ENCODE data around the gene CTRB2.
A peak's percentile ranks its signal among the peaks of the same experiment; 100 is the strongest.
"Not testable (repeated sequence)": the region's sequence is repeated elsewhere in the genome, so short reads cannot be mapped to it uniquely, and the experiment has no call there.

Gene CTRB2

DNA sequence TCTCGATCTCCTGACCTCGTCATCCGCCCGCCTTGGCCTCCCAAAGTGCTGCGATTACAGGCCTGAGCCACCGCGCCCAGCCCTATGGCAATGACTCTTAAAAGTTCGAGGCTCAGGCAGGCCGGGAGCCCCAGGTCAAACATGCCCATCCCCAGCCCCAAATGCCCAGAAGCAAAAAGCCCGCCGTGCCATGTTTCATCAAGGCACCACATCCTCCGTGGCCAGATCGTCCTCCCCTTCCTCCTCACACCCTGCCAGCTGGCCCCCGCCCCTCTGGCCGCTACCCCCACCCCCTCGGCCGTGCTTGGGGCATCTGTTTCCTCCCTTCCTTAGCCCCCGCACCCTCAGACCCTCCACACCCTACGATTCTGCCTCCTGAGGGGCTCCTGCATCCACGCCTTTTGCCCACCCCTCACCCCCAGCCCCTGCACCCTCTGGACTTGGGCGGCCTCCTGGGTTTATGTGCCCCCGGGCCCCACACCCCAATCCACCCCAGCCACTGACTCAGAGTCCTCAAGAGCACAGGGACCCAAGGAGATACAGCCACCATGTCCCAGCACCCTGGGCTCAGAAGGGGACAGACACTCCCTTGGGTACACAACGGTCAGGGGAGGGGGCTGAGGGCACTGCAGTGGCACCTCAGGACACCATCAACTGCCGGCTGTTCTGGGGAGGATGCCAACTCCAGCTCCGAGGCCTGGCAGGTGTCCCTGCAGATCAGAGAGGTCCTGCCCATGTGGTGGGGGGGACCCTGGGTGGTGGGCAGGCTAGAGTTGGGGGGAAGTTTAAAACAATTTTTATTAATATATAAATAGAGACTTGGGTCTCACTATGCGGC, 18.9 kb upstream of the CTRB2 start:
- no peak for DNase-seq

DNA sequence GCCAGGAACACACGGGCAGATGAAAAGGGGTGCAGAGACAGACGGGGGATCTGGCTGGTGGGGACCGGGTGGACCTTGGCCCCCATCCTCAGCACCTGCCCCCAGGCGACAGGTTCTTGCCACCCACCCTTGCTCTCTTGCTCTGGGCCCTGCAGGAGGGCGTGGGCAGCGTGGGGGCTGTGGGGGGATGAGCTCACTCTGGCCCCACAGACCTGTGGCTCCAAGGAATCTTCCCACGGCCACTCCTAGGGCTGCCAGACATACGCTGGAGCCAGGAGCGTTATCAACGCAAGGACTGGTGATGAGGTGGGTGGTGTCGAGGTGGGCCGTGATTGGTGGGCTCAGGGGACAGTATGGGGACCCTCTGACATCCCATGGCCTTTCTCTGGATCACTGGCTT, 18.1 kb upstream of the CTRB2 start:
- no peak for DNase-seq

DNA sequence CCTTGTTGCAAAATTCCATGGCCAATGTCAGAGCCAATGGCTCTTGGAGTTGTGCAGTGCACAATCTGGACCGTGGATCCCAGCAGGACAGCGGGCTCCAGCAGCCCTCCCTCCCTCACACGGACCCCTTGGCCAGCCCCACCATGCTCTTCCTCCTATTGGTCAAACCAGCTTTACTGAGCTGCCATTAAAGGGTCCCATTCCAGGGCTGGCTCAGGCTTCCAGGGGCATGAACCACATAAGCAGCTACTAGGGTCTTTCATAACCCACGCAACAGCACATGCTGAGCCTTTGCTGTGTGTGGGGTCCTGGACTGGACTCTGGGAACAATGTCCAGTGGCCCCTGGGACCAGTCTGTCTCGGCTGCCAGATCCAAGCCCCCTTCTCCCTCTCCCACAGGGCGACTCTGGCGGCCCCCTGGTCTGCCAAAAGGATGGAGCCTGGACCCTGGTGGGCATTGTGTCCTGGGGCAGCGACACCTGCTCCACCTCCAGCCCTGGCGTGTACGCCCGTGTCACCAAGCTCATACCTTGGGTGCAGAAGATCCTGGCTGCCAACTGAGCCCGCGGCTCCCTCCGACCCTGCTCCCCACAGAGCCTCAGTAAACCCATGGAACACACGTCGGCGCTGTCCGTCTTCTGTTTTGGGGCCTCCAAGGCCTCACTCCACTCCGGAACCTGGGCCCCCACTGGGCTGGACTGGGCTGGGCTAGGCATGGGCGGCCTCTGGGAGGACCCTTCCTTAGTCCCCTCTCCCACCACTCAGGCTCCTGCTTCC, 17.5 kb upstream of the CTRB2 start:
- no peak for DNase-seq

DNA sequence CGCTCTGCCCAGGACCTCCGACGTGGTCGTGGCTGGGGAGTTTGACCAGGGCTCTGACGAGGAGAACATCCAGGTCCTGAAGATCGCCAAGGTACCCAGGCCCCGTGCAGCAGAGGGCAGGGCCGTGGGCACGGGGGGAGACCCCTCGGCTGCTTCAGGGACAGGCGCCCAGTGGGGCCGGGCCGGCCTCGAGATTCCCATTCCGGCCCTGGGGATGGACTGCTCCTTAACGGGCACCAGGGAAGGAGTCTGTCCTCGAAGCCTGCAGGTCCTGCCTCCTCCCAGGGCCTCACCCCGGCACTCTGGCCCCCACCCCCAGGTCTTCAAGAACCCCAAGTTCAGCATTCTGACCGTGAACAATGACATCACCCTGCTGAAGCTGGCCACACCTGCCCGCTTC, 16.2 kb upstream of the CTRB2 start:
- not testable (repeated sequence) for DNase-seq

DNA sequence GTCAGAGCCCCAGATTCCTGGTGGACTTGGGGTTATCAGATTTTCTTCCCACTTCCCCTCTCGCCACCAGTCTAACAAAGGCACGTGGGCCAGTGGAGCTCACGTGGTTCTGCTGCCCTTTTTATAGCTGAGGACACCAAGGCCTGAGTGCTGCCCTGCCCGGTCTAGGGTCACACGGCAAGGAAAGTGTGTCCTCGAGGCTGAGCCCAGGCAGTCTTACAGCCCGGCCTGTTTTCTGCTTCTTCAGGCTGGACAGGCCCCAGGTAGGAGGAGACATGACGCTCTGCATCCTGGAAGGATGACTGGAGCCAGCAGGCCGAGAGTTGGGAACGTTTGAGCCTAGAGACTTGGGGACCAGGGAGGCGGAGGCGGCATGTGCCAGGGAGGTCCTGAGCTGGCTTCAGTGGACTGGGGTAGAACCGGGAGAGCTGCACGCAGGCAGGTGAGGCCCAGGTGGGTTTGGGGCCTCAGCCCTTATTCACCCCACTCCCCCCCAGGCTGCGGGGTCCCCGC, 15.4 kb upstream of the CTRB2 start:
- no peak for DNase-seq

DNA sequence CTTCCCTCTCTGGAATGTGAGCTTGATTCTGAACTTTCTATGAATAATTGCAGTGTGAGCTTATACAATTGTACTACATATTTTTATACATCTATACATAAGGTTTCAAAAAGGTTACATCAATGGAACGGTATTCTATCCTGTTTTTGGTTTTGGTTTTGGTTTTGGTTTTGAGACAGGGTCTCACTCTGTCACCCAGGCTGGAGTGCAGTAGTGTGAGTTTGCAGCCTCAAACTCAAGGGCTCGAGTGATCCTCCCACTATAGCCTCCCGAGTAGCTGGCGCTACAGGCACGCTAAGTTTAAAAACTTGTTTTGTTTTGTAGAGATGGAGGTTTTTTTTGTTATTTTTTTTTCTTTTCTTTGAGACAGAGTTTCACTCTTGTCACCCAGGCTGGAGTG, 12.9 kb upstream of the CTRB2 start:
- peak; percentile 36 for DNase-seq

DNA sequence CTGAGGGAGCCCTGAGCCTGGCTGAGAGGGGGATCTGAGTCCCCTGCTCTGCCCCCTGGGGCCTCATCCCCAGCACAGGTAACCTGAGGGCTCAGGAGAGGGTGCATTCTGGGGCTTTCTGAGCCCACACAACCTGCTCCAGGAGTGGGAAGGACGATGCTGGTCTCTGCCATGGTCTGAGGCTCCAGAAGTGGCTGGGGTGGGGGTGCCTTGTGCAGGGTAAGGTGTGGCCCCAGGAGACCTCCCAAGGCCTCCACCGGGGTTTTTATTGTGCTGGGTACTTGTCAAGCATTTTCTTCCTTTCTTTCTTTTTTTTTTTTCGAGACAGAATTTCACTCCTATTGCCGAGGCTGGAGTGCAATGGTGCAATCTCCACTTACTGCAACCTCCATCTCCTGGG, 12.1 kb upstream of the CTRB2 start:
- no peak for DNase-seq

DNA sequence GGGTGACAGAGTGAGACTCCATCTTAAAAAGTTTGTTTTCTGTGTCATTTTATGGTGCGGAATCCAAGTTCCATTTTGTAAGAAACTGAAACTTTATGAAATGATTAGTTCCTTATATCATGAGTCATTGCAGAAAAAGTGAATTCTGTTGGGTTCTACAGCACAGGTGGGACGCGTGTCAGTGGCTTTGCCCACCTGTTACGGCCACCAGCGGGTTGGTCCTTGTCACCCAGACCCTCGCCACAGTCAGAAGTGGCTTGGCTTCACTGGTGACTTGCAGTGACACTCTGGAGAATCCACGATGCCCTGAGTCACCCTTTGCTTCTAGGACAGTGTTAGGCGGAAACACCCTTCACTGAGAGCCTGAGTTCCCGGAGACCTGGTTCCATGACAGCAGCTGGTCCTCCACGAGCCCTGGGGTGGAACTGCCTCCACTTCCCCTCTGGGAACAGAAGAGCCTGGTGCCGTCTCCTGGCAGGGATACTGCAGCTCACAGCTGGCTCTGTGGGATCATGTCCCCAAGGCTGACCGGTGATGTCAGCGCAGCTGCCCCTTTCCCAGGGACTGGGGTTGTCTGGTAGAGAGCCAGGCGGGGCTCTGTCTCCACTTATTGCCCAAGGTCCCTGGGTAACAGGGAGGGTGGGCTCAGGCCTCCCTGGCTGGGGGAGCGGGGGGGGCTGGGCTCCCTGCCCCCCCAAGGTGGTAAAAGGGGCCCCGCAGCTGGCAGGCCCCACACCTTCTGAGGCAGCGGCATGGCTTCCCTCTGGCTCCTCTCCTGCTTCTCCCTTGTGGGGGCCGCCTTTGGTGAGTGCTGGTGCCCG, 11.5 kb upstream of the CTRB2 start, which contains the start of gene CTRB1:
CTRB1 (plus strand) TSS at position 733 of the 821 bp plus-strand sequence; CDS start at position 753, 20 bp downstream.
- DNase-seq, result no peak

DNA sequence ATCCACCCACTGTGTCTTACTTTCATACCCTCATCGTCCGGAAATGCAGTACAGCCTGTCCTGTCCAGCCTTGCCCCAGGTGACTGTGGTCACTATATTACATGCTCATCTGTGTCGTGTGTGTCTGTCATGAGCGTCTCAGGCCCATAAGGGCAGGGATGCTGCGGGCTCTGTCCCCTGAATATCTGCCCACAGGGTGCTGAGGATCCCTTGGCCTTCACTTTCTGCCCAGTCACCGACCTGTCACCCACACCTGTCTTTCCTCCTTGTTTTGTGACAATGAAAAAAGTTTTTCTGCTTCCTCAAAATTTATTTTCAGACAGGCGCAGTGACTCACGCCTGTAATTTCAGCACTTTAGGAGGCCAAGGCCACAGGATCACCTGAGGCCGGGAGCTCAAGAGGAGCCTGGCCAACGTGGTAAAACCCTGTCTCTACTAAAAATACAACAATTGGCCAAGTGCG, 10.5 kb upstream of the CTRB2 start:
- DNase-seq, result no peak

DNA sequence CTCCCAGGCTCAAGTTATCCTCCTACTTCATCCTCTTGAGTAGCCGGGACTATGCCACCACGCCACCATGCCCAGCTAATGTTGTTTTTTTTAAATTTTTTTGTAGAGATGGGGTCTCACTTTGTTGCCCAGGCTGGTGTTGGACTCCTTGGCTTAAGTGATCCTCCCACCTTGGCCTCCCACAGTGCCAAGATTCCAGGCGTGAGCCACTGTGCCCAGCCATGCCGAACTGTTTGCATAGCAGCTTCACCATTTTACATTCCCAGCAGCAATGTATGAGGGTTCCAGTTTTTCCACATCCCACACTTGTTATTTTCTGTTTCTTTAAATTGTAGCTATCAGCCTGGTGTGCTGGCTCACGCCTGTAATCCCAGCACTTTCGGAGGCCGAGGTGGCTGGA, 9.6 kb upstream of the CTRB2 start:
- no peak for DNase-seq

DNA sequence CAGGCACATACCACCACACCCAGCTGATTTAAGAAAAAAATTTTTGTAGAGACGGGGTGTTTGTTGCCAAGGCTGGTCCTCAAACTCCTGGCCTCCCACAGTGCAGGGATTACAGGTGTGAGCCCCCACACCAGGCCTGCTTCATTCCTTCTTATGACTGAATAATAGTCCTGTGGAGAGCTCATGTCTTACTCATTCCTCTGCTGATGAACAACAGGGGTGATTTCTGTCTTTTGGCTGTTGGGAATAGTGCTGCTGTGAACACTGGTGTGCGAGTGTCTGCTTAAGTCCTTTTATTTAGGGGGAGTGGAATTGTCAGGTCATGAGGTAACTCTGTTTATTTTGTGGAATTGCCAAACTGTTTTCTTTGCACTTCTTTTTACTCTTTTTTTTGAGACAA, 9.2 kb upstream of the CTRB2 start:
- no peak for DNase-seq

DNA sequence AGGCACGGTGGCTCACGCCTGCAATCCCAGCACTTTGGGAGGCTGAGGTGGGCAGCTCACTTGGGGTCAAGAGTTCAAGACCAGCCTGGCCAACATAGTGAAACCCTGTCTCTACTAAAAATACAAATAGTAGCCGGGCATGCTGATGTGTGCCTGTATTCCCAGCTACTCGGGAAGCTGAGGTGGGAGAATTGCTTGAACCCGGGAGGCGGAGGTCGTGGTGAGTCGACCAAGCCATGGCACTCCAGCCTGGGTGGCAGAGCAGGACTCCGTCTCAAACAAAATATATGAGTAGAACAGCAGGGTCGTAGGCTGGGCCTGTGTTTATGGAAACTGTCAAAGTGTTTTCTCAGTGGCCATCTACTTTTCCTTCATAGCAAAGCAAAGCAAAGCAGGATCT, 4.3 kb upstream of the CTRB2 start:
- DNase-seq, result not testable (repeated sequence)

DNA sequence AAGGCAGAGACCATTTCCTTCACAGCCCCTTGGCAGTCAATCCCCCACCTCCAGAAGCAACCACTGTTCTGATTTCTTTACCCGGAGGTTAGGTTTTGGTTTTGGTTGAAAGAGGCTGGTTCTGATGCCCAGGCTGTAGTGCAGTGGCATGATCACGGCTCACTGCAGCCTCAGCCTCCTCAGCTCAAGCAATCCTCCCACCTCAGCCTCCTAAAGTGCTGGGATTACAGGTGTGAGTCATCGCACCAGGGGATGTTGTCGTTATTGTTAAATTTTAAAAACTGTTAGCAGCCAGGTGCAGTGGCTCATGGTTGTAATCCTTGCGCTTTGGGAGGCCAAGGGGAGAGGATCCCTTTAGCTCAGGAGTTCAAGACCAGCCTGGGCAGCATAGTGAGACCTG, 3.0 kb upstream of the CTRB2 start:
- no peak for DNase-seq

DNA sequence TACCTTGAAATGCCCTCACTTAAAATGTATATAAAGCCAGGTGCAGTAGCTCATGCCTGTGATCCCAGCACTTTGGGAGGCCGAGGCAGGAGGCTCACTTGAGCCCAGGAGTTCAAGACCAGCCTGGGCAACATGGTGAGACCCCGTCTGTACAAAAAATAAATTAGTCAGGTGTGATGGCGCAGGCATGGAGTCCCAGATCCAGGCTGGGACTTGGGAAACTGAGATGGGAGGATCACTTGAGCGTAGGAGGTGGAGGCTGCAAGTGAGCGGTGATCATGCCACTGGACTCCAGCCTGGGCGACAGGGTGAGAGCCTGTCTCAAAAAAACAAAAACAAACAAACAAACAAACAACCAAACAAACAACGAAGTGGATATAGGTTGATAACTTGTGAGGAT, 2.6 kb upstream of the CTRB2 start:
- DNase-seq, result not testable (repeated sequence)

DNA sequence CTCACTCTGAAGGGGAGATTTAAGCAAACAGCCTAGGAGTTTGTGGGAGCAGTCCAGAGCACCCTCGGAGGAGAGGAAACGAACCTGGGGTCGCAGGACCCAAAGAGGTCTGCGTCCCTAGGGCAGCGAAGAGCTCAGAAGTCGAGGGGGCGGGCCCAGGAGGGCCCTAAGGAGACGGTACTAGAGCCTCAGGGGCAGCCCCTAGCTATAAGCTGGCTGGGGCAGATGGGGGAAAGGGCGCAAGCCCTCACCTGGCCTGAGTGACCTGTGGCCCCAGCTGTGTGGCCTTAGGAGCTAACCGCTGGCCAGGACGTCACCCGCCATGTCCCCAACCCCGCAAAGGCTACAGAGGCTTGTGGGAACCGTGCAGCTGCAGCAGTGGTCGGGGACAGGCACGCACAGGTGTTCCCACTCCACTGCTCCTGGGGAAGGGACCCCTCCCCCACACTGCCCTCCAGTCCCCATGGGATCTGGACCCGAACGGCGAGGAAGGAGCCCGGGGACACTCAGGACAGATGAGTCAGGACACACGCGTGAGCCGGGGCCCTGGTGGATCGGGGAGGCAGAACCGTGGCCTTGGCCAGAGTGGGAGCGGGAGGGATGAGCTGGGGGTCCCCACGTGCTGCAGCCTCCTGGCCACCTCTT, 2.0 kb upstream of the CTRB2 start:
- DNase-seq, result no peak

DNA sequence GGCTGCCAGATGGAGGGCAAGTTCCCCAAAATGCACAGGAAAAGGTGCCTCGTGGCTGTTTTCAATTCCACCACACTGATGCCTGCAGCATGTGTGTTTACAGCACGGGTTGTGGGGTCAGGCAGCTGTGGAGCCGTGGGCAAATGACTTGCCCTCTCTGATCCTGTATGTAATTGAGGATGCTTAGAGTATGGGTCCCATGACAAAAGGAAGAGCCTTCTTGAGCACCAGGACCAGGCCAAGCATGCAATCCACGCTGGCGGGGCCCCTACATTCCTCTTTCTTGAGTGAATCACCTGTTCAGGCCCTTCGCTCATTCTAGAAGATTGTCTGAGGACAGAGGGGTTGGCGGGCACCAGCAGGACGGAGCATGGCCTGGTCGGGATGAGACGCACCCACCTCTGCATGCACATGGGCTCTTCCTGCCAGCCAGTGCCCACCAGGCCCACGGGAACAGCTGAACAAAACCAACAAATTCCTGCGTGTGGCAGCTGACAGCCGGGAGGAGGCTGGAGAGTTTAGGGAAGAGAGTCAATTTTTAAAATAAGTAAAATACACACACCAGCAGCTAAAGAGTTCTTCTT, 1.4 kb upstream of the CTRB2 start:
- DNase-seq, result no peak

DNA sequence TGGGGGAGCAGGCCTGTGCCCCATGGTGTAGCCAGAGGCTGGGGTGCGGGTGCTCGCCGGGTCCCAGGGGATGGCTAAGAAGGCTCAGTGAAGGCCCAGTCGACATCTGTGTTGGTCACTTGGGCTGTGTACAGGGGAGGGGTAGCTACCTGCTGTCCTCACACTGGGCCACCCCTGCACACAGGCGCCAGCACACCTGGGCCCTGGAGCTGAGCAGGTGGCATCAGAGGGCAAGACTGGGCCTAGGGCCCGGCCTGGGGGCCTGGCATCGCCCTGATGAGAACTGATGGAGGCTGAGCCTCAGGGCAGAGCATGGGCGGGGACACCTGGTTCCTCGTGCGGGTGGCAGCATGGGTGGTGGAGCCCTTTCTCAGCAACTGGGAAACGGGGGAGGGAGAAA, 870 bp upstream of the CTRB2 start:
- DNase-seq, result no peak

DNA sequence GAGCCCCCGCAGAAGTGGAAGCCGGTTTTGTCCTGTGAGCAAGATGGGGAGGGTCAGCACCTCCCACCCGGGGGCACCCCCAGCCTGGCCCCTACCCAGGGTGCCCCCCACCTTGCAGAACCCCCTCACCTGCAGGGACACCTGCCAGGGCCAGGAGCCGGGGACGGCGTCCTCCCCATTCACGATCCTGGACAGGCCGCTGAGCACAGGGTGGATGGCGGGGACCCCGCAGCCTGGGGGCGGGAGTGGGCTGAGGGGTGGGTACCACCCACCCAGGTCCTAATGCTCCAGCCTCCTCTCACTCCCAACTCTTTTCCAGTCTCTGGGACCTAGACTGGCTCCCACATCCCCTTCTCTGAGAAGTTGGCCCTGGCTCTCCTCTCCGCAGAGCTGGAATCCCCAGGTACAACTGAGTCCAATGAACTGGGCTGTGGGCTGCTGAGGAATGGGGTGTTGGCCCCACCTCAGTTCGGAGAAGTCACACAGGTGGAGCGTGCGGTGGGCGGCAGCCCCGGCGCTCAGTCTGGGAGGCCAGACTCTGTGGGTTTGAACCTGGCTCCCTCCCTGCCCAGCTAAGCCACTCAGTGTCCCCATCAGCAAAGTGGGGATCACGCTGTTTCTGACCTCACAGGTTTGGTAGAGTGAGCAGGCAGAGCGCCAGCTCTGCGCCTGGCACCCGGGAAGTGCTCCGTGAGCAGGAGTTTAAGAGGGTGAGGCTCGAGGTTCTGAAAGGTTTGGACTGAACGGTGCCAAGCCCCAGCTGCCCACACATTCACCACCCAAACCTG, 806 bp downstream of the CTRB2 start:
- DNase-seq, result not testable (repeated sequence)

DNA sequence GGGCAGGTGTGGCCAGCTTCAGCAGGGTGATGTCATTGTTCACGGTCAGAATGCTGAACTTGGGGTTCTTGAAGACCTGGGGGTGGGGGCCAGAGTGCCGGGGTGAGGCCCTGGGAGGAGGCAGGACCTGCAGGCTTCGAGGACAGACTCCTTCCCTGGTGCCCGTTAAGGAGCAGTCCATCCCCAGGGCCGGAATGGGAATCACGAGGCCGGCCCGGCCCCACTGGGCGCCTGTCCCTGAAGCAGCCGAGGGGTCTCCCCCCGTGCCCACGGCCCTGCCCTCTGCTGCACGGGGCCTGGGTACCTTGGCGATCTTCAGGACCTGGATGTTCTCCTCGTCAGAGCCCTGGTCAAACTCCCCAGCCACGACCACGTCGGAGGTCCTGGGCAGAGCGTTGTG, 1.5 kb downstream of the CTRB2 start:
- DNase-seq, result not testable (repeated sequence)

DNA sequence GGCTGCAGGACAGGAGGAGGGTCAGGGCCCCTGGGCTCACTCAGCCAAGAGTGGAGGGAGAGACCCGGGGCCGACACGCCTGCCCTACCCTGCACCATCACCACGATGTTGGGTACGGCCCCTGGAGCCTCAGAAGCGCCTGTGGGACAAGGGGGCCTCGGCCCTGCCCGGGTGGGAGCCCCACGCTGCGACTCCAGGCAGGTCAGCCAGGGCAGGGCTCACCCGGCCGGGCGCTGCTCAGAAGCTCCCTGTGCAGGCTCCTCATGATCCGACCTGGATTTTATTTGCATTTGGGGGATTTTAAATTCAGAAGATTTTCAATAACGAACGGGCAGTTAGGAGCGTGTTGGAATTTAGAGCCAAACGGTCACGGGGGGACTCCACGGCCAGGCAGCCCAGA, 2.1 kb downstream of the CTRB2 start:
- DNase-seq, result not testable (repeated sequence)

DNA sequence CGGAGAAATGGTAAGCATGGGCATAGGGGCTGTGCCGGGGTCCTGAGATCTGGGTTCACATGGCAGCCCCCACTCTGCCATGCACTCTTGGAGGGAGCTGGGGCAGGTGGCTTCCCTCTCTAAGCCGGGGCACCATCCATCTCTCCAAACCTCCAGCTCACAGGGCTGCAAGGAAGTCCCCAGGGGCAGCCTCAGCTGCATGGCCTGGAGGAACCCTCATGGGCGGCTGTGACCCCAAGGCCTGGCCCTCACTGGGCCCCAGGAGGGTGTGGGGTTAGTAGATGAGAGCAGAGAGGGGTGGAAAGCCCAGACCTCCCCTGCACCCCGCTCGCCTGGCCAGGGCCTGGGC, 2.6 kb downstream of the CTRB2 start:
- no peak for DNase-seq
